ENCODE measurements around the gene CNTNAP2.

DNA sequence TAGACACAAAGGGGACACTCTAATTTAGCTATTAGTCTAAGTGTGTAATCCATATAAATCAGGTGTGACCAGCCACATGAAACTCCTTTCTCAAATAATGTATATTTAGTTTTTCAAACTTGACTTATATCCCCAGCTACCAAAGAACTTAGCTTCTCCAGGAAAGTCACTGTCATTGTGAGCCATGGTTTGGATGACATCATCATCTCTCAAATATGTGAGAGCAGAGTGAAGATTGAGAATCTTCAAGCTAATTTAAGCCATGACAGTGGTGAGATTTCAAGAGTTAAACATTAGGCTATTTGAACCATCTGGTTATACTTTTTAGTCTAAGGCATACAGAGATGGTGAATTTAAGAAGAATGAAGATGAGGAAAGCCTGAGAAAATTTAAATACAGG lies 1165.6 kb downstream of the CNTNAP2 start:
- no peak for TF ChIP-seq EZH2 (IDR thresholded peaks at IDR 0.05; ENCODE audit: insufficient read depth, poor library complexity, severe bottlenecking)
- TF ChIP-seq EZH2phosphoT487 (IDR thresholded peaks at IDR 0.05; ENCODE audit: insufficient read depth, low read depth) = no peak

Data from GM23248 (cell line).